SK-N-SH (cell line): ENCODE data around the gene SGTB. TPM values are rescaled to one million over a fixed set of nuclear protein-coding genes. Genes with fewer than 3 reads are reported as not detected.

Source experiments
- CTCF ChIA-PET: fragments of 300-600, 350-600 bp; formaldehyde crosslinking; extraction: SDS; loops from one replicate; lab custom pipeline; 2021; lab: Yijun Ruan, JAX
- POLR2A ChIA-PET: fragments of 350-600 bp; sonication (Branson Sonifier 250); formaldehyde crosslinking; extraction: SDS; loops from one replicate; lab custom pipeline; 2020; ENCODE audit warnings: antibody characterized with exemption, inconsistent platforms; lab: Yijun Ruan, JAX
- DNase-seq: peaks from one replicate; pipeline ENCODE4 v3.0.0; 2012
- H2AFZ ChIP-seq: fragments of 200-600 bp; sonication (generic); 2 replicates; pipeline ENCODE4 v1.8.1; 2016; ENCODE audit warnings: antibody characterized with exemption, mild to moderate bottlenecking, low read depth
- H3F3A ChIP-seq: fragments of 200-600 bp; sonication (generic); replicated peaks from 2 replicates; pipeline ENCODE3; 2016; ENCODE audit warnings: antibody characterized with exemption, mild to moderate bottlenecking; ENCODE audit not compliant: insufficient read depth
- H3K27ac ChIP-seq, 2 experiments: fragments of 200-500 bp in 1 of 2; fragments of 200-600 bp in 1 of 2; sonication (Bioruptor generic) in 1 of 2; sonication (generic), shearing (Covaris generic) in 1 of 2; 2 replicates each; pipeline versions ENCODE4 v1.5.1 to v1.6.1; 2014 to 2016; ENCODE audit warnings: low read depth in 2 of 2, inconsistent platforms in 1 of 2, low read length in 1 of 2, mild to moderate bottlenecking in 1 of 2, mixed read lengths in 1 of 2
- H3K27me3 ChIP-seq: fragments of 200-600 bp; sonication (generic), shearing (Covaris generic); 2 replicates; pipeline ENCODE4 v1.6.1; 2016; ENCODE audit warnings: mixed run types; ENCODE audit not compliant: insufficient read depth
- H3K36me3 ChIP-seq, 2 experiments: fragments of 200-500 bp in 1 of 2; fragments of 200-600 bp in 1 of 2; sonication (Bioruptor generic) in 1 of 2; sonication (generic) in 1 of 2; replicated peaks in 1 of 2; 2 replicates each; pipeline versions ENCODE3 to v1.5.1; 2014 to 2016; ENCODE audit warnings: low read length in 1 of 2, mild to moderate bottlenecking in 1 of 2; ENCODE audit not compliant: insufficient read depth in 2 of 2, control insufficient read depth in 1 of 2
- H3K4me1 ChIP-seq, 2 experiments: fragments of 200-500 bp in 1 of 2; fragments of 200-600 bp in 1 of 2; sonication (Bioruptor generic) in 1 of 2; sonication (generic), shearing (Covaris generic) in 1 of 2; 2 replicates each; pipeline versions ENCODE4 v1.5.1 to v1.6.1; 2014 to 2016; ENCODE audit warnings: low read depth in 1 of 2, low read length in 1 of 2, mixed run types in 1 of 2; ENCODE audit not compliant: insufficient read depth in 2 of 2, control insufficient read depth in 1 of 2
- H3K4me2 ChIP-seq: fragments of 200-600 bp; sonication (generic), shearing (Covaris generic); 2 replicates; pipeline ENCODE4 v1.6.1; 2017; ENCODE audit warnings: mixed run types
- H3K4me3 ChIP-seq, 2 experiments: fragments of 200-500 bp in 1 of 2; fragments of 200-600 bp in 1 of 2; sonication (Bioruptor generic) in 1 of 2; sonication (generic), shearing (Covaris generic) in 1 of 2; 2 replicates each; pipeline versions ENCODE4 v1.5.1 to v1.8.1; 2014 to 2016; ENCODE audit warnings: low read depth in 2 of 2, inconsistent platforms in 1 of 2, low read length in 1 of 2, mild to moderate bottlenecking in 1 of 2, mixed read lengths in 1 of 2, moderate library complexity in 1 of 2
- H3K79me2 ChIP-seq: fragments of 200-600 bp; sonication (generic); 2 replicates; pipeline ENCODE4 v1.8.1; 2017; ENCODE audit warnings: mild to moderate bottlenecking; ENCODE audit not compliant: insufficient read depth
- H3K9ac ChIP-seq: fragments of 200-600 bp; sonication (generic); 2 replicates; pipeline ENCODE4 v1.6.1; 2017; ENCODE audit warnings: mixed run types
- H3K9me2 ChIP-seq: fragments of 200-600 bp; sonication (generic); 2 replicates; pipeline ENCODE4 v1.6.1; 2017; ENCODE audit warnings: mixed run types
- H3K9me3 ChIP-seq: fragments of 200-600 bp; sonication (generic); 2 replicates; pipeline ENCODE4 v1.6.1; 2017; ENCODE audit warnings: mixed run types, mild to moderate bottlenecking, moderate library complexity
- H4K20me1 ChIP-seq: fragments of 200-600 bp; sonication (generic); 2 replicates; pipeline ENCODE4 v1.6.1; 2017; ENCODE audit warnings: mild to moderate bottlenecking, mixed run types; ENCODE audit not compliant: insufficient read depth
- CHD2 ChIP-seq: fragments of 150-350 bp; IDR thresholded peaks from 2 replicates; pipeline ENCODE4 v1.6.1; 2018; ENCODE audit warnings: low read length; ENCODE audit not compliant: partially characterized antibody
- CTCF ChIP-seq: fragments of 200-600 bp; sonication (generic); IDR thresholded peaks from 2 replicates; pipeline ENCODE4 v1.6.1; 2017; ENCODE audit warnings: antibody characterized with exemption, mild to moderate bottlenecking, moderate library complexity
- EP300 ChIP-seq, 2 experiments: IDR thresholded peaks; 2 replicates each; pipeline versions ENCODE4 v1.4.0 to v1.6.1; 2012; ENCODE audit warnings: borderline replicate concordance in 1 of 2, low read depth in 1 of 2, low read length in 1 of 2
- FOSL2 ChIP-seq: IDR thresholded peaks from 2 replicates; pipeline ENCODE4 v1.4.0; 2012; ENCODE audit warnings: low read depth, mild to moderate bottlenecking, moderate library complexity, borderline replicate concordance
- IRF3 ChIP-seq: fragments of 150-350 bp; IDR thresholded peaks from 2 replicates; pipeline ENCODE4 v1.6.1; 2016; ENCODE audit warnings: mild to moderate bottlenecking, low read depth, low read length
- MAX ChIP-seq: IDR thresholded peaks from 2 replicates; pipeline ENCODE4 v1.4.0; 2012; ENCODE audit warnings: low read depth
- MEF2A ChIP-seq: IDR thresholded peaks from 2 replicates; pipeline ENCODE4 v1.4.0; 2012; ENCODE audit warnings: low read depth, borderline replicate concordance
- RAD21 ChIP-seq: IDR thresholded peaks from 2 replicates; pipeline ENCODE4 v1.6.1; 2012; ENCODE audit warnings: mild to moderate bottlenecking, low read length
- RFX5 ChIP-seq: IDR thresholded peaks from 2 replicates; pipeline ENCODE4 v1.6.1; 2012; ENCODE audit warnings: mild to moderate bottlenecking, improper control_type of control experiment, low read length
- SIN3A ChIP-seq: IDR thresholded peaks from 2 replicates; pipeline ENCODE4 v1.6.1; 2012; ENCODE audit warnings: low read depth, mild to moderate bottlenecking, low read length, moderate library complexity, borderline replicate concordance
- TEAD4 ChIP-seq: IDR thresholded peaks from 2 replicates; pipeline ENCODE4 v1.4.0; 2012; ENCODE audit warnings: mild to moderate bottlenecking, borderline replicate concordance; ENCODE audit not compliant: insufficient read depth
- YY1 ChIP-seq: IDR thresholded peaks from 2 replicates; pipeline ENCODE4 v1.4.0; 2012; ENCODE audit warnings: low read depth, mild to moderate bottlenecking
- ZBTB33 ChIP-seq: IDR thresholded peaks from 2 replicates; pipeline ENCODE4 v1.4.0; 2012; ENCODE audit warnings: low read depth, borderline replicate concordance
- WGBS: methylation state at CpG from one replicate; pipeline ENCODE4 v1.1.6; 2017; ENCODE audit warnings: low lambda C conversion rate; 5-methylcytosine and 5-hydroxymethylcytosine counted together
- polyA plus RNA-seq, 3 experiments: library from polyadenylated mRNA; depleted of rRNA; stranded (reverse); fragments of >200 nt; gene quantifications; 2 replicates each; pipeline ENCODE4 v1.2.3, GENCODE V29; 2012

The SGTB gene
- polyA plus RNA-seq, 1 of the 3 experiments (the other 2 are of a cell fraction): 3.5 TPM

GRCh38 chr5:65721720-65722574 is at the start of gene SGTB, which contains the start of gene NLN (continued):
- TF ChIP-seq IRF3 (no peak), FOSL2 (no peak), EP300 (IDR thresholded peaks at IDR 0.05; ENCODE audit: borderline replicate concordance in 1 of 2, low read depth in 1 of 2, low read length in 1 of 2) (no peak), SIN3A (peak; percentile 84; the same call in 1 of the 2 replicates)

GRCh38 chr5:65771266-65771665 is 49.4 kb upstream of the SGTB start:
- no peak for DNase-seq
- Histone ChIP-seq H3K4me1 (peaks cover 8 to 12% of the 10 kb centered on the region in 2 experiments), H3K9ac (no peak overlapping the region), H3K4me2 (no peak overlapping the region), H3K27me3 (no peaks in the 10 kb centered on the region), H2AFZ (no peak overlapping the region), H4K20me1 (no peaks in the 10 kb centered on the region), H3K9me2 (no peaks in the 10 kb centered on the region), H3K27ac (no peak overlapping the region), H3K79me2 (no peaks in the 10 kb centered on the region), H3K4me3 (no peak overlapping the region), H3F3A (peaks cover 20% of the 10 kb centered on the region), H3K36me3 (peaks cover 0 to 3% of the 10 kb centered on the region in 2 experiments), H3K9me3 (no peaks in the 10 kb centered on the region)
- ChIA-PET CTCF (no interaction called here), POLR2A (no interaction called here)
- TF ChIP-seq CHD2 (no peak), RAD21 (no peak), SIN3A (no peak), YY1 (no peak), MAX (no peak), EP300 (IDR thresholded peaks at IDR 0.05; ENCODE audit: borderline replicate concordance in 1 of 2, low read depth in 1 of 2, low read length in 1 of 2) (no peak), RFX5 (no peak), MEF2A (no peak), TEAD4 (no peak), ZBTB33 (no peak), CTCF (no peak)
- WGBS: 98% methylated on average over 2 of the region's 2 CpGs
